ENCODE data around the gene VSIG1. TPM values are rescaled to one million over a fixed set of nuclear protein-coding genes. Genes with fewer than 3 reads are reported as not detected.

Gene VSIG1
- polyA plus RNA-seq, 1 donor from 2014 or later: not detected

- Histone ChIP-seq H3K9me3 (ENCODE audit: low read length) (no peaks in the 10 kb centered on the region), H3K9ac (ENCODE audit: low read length) (no peak overlapping the region), H3K27me3 (ENCODE audit: insufficient read depth, low read depth, low read length) (no peaks in the 10 kb centered on the region), H3K4me2 (ENCODE audit: low read length) (no peak overlapping the region), H3K36me3 (ENCODE audit: insufficient read depth, low read length) (no peaks in the 10 kb centered on the region), H2AFZ (ENCODE audit: low read depth, low read length) (no peak overlapping the region), H4K20me1 (ENCODE audit: insufficient read depth) (no peaks in the 10 kb centered on the region), H3K79me2 (replicated peaks; ENCODE audit: insufficient read depth, low read length) (no peaks in the 10 kb centered on the region), H3F3A (ENCODE audit: insufficient read depth, low read length, poor library complexity, severe bottlenecking) (no peaks in the 10 kb centered on the region), H3K9me2 (ENCODE audit: insufficient read depth, low read length) (no peaks in the 10 kb centered on the region), H3K4me3 (ENCODE audit: low read length) (no peak overlapping the region), H3K27ac (ENCODE audit: low read length) (no peak overlapping the region)
- TF ChIP-seq SMC3 (conservative IDR thresholded peaks at IDR 0.05; ENCODE audit: poor library complexity): no peak
- TF ChIP-seq MXI1 (conservative IDR thresholded peaks at IDR 0.05; ENCODE audit: poor library complexity, severe bottlenecking): no peak
- TF ChIP-seq EZH2 (IDR thresholded peaks at IDR 0.05; ENCODE audit: borderline replicate concordance, insufficient read depth, low read length, poor library complexity, severe bottlenecking): no peak
- TF ChIP-seq TAF1 (IDR thresholded peaks at IDR 0.05; ENCODE audit: low read depth): no peak
- TF ChIP-seq EP300 (conservative IDR thresholded peaks at IDR 0.05; ENCODE audit: poor library complexity, severe bottlenecking): no peak
- TF ChIP-seq CTCF (IDR thresholded peaks at IDR 0.05; ENCODE audit: poor library complexity, severe bottlenecking): no peak
- TF ChIP-seq POLR2AphosphoS5 (IDR thresholded peaks at IDR 0.05): no peak
- TF ChIP-seq REST (IDR thresholded peaks at IDR 0.05; ENCODE audit: borderline replicate concordance): no peak
- no peak for TF ChIP-seq RAD21 (conservative IDR thresholded peaks at IDR 0.05)
Measured at GRCh38 chrX:108018656-108019381, 26.0 kb upstream of the VSIG1 start.

- Histone ChIP-seq H3K27me3 (ENCODE audit: insufficient read depth, low read depth, low read length) (no peaks in the 10 kb centered on the region), H3K4me2 (ENCODE audit: low read length) (no peak overlapping the region), H3K36me3 (ENCODE audit: insufficient read depth, low read length) (no peaks in the 10 kb centered on the region), H3K4me3 (ENCODE audit: low read length) (no peak overlapping the region), H3K27ac (ENCODE audit: low read length) (no peak overlapping the region), H3K9ac (ENCODE audit: low read length) (no peak overlapping the region), H2AFZ (ENCODE audit: low read depth, low read length) (no peak overlapping the region), H3K9me3 (ENCODE audit: low read length) (no peaks in the 10 kb centered on the region), H3F3A (ENCODE audit: insufficient read depth, low read length, poor library complexity, severe bottlenecking) (no peaks in the 10 kb centered on the region), H3K79me2 (replicated peaks; ENCODE audit: insufficient read depth, low read length) (no peaks in the 10 kb centered on the region), H4K20me1 (ENCODE audit: insufficient read depth) (no peaks in the 10 kb centered on the region), H3K9me2 (ENCODE audit: insufficient read depth, low read length) (no peaks in the 10 kb centered on the region)
- TF ChIP-seq POLR2AphosphoS5 (IDR thresholded peaks at IDR 0.05) (no peak), REST (IDR thresholded peaks at IDR 0.05; ENCODE audit: borderline replicate concordance) (no peak), TAF1 (IDR thresholded peaks at IDR 0.05; ENCODE audit: low read depth) (no peak), EZH2 (IDR thresholded peaks at IDR 0.05; ENCODE audit: borderline replicate concordance, insufficient read depth, low read length, poor library complexity, severe bottlenecking) (no peak), MXI1 (conservative IDR thresholded peaks at IDR 0.05; ENCODE audit: poor library complexity, severe bottlenecking) (no peak), EP300 (conservative IDR thresholded peaks at IDR 0.05; ENCODE audit: poor library complexity, severe bottlenecking) (no peak), SMC3 (conservative IDR thresholded peaks at IDR 0.05; ENCODE audit: poor library complexity) (no peak), RAD21 (conservative IDR thresholded peaks at IDR 0.05) (no peak), CTCF (IDR thresholded peaks at IDR 0.05; ENCODE audit: poor library complexity, severe bottlenecking) (no peak)
Measured at GRCh38 chrX:108019382-108019875, 25.4 kb upstream of the VSIG1 start.

All from neural cell (in vitro differentiated cells).